T-helper 22 cell (primary cell): Measurements from ENCODE around the gene KANSL2.
"Not testable (repeated sequence)": the region's sequence is repeated elsewhere in the genome, so short reads cannot be mapped to it uniquely, and the experiment has no call there.

Experiments
- DNase-seq: peaks from one replicate; pipeline ENCODE4 v3.0.0-alpha.2; 2020; ENCODE audit warnings: low read depth

Gene KANSL2, protein sequence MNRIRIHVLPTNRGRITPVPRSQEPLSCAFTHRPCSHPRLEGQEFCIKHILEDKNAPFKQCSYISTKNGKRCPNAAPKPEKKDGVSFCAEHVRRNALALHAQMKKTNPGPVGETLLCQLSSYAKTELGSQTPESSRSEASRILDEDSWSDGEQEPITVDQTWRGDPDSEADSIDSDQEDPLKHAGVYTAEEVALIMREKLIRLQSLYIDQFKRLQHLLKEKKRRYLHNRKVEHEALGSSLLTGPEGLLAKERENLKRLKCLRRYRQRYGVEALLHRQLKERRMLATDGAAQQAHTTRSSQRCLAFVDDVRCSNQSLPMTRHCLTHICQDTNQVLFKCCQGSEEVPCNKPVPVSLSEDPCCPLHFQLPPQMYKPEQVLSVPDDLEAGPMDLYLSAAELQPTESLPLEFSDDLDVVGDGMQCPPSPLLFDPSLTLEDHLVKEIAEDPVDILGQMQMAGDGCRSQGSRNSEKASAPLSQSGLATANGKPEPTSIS

DNA sequence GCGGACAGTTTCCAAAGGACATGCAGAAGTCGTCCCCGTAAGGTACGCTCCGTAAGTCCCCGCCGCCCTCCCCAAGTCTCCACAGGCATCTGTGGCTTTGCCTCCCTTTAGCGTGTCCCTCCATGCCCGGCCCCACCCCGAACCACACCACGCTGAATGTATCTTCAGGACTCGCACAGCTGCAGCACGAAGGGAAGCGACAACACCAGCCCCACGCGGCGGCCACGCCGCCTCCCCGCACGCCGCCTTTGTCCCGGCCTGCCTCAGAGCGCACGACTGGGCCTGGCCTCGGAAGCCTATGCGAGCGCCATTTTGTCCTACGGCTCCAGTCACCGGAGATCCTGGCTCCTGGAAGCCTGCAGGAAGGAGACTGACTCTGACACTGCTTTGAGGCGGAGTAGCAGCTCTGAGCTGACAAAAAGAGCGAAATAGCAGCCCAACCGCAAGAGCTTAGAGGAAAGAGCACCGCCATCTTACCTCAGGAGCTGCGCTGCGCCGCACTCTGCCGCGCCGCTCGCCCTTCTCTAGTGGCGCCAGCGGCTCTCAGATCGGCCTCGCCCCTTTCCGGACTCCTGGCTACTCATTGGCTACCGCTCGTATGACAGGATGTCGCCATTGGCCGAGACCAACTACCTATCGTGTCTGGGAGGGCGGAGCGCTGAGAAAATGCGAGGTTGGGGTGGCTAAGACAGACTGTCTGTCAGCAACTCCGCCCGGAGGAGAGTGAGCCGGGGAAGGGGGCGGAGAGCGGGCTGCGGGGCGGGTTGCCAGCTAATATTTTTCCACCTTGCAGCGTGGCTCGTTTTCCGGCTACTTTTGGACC lies at the start of gene KANSL2:
Gene KANSL2 (minus strand): TSS at position 529 of the 823 bp plus-strand sequence. CDS start 606 bp downstream, outside the sequence.
- peak; percentile 96 for DNase-seq

DNA sequence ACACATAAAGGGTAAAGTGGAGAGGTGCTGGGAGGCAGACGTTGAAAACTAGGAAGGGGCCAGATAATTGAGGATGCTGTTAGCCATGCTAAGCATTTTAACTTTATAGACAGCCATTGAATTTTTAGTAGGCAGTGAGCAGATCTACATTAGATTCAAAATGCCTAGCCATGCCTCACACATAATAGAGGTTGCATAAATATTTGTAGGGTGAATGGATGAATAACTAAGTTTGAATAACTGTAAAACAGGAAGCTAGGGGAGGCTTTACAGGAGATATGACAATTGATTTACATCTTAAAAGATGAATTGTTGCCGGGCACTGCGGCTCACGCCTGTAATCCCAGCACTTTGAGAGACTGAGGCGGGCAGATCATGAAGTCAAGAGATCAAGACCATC lies 46.8 kb upstream of the KANSL2 start:
- DNase-seq = no peak

DNA sequence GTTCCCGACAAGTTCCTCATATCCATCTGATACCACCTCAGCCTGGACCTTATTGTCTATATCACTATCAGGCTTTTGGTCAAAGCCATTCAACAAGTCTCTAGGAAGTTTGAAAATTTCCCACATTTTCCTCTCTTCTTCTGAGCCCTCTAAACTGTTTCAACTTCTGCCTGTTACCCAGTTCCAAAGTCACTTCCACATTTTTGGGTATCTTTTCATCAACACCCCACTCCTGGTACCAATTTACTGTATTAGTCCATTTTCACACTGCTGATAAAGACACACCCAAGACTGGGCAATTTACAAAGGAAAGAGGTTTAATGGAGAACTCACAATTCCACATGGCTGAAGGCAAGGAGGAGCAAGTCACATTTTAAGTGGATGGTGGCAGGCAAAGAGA lies 38.7 kb upstream of the KANSL2 start:
- DNase-seq = not testable (repeated sequence)

DNA sequence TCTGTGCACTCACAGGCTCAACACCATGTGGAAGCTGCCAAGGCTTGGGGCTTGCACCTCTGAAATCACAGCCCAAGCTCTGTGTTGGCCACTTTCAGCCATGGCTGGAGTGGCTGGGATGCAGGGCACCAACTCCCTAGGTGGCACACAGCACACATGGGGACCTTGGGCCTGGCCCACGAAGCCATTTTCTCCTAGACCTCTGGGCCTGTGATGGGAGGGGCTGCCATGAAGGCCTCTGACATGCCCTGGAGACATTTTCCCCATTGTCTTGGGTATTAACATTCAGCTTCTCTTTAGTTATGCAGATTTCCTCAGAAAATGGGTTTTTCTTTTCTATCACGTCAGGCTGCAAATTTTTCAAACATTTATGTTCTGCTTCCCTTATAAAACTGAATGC lies 38.1 kb upstream of the KANSL2 start:
- not testable (repeated sequence) for DNase-seq

DNA sequence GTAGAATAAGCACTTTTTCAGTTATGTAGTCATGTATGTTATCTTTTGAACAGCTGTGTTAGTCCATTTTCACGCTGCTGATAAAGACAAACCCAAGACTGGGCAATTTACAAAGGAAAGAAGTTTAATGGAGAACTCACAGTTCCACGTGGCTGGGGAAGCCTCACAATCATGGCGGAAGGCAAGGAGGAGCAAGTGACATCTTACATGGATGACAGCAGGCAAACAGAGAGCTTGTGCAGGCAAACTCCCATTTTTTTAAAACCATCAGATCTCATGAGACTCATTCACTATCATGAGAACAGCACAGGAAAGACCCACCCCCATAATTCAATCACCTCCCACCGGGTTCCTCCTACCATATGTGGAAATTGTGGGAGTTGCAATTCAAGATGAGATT lies 37.0 kb upstream of the KANSL2 start:
- DNase-seq = not testable (repeated sequence)

DNA sequence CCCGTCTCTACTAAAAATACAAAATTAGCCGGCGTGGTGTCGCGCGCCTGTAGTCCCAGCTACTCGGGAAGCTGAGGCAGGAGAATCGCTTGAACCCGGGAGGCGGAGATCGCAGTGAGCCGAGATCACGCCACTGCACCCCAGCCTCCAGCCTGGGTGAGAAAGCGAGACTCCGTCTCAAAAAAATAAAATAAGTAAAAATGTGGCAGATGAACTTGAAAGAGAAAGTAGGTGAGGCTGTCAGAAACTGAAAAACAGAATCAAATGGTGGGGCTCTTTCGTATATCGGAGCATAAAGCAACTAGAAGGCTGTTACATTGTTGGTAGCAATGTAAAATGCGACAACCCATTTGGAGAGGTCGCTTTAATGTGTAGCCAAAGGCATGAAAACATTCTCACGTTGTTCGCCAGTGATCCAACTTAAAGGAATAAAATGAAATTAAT lies 35.2 kb upstream of the KANSL2 start:
- no peak for DNase-seq

DNA sequence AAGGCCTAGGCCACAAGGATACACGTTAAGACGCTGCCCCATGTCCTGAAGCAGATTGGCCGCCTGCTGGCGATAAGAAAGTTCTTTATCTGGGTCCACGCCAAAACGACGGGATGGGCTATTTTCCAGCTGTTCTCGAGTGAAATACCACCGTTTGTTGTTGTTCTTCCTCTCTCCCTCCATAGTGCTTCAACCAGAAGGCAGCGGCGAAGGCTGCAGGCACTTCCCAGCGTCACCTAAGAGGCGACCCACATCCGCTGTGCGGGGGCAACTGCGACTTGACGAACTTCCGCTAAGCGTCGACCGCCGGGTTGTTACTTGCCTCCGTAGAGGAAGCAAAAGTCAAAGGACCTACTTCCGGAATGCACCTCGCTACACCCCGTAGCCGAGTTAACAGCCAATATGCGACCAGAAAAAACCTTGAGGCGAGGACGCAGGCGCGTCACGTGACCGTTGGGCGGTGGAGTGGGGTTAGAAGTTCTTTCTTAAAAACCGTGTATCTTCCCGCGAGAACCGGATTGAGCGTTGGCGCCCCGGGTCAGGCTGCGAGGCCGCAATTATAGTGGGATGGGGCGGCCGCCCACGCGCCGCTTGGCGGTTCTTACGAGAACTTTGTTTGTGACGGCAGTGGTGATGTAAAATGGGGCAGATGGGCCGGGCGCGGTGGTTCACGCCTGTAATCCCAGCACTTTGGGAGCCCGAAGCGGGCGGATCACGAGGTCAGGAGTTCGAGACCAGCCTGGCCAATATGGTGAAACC lies 34.6 kb upstream of the KANSL2 start, which contains the start of gene CCNT1:
Gene CCNT1 (minus strand): TSS at position 215 of the 759 bp plus-strand sequence. CDS start 32 bp downstream, at position 183.
- peak; percentile 99 for DNase-seq

DNA sequence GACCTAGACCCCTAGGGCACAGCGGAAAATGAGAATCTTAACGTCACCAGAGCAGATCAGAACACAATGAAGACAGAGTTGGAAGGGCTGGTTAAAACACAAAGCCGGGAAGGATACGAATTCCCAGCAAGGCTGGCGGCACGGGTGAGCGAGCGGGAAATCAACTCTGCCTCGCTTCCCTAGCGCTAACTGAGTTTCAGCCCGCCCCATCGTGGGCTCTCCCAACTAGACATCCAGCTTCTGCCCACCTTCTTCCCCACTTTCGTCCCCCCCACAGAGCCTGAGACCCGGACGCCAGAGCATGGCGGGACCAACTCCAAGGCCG lies 34.1 kb upstream of the KANSL2 start:
- no peak for DNase-seq

DNA sequence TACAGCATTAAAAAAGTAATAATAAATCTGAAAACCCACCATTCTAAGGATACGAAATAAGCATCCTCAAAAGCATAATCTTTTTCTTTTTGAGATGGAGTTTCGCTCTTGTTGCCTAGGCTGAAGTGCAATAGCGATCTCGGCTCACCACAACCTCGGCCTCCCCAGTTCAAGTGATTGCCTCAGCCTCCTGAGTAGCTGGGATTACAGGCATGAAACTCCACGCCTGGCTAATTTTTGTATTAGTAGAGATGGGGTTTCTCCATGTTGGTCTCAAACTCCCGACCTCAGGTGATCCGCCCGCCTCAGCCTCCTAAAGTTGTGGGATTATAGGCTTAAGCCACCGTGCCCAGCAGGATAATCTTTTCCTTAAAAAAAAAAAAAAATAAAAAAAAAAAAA lies 30.2 kb upstream of the KANSL2 start:
- DNase-seq = no peak

DNA sequence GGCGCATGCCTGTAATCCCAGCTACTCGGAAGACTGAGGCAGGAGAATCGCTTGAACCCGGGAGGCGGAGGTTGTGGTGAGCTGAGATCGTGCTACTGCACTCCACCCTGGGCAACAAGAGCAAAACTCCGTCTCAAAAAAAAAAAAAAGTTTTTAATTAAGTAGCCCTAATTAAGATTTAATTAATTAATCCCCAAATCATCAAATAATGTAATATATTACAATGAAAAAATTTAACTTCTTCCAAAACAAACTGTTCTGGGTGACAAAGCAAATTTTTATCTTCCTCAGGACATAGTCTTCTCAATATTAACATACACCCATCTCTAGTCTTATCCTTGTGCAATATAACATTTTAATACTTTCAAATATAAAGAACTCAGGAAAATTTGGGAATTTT lies 16.8 kb upstream of the KANSL2 start:
- DNase-seq = not testable (repeated sequence)

DNA sequence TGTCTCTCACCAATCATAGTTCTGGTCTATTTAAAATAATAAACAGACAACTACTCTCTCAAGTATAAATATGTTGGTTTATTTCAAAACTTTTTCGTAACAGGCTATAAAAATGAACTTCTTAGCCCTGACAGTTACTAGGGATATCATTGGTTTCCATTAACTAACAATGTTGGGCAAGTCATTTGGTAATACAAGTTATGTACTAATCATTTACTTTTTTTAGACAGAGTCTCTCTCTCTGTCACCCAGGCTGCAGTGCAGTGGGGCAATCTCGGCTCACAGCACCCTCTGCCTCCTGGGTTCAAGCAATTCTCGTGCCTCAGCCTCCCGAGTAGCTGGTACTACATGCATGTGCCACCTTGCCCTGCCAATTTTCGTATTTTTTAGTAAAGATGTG lies 14.6 kb upstream of the KANSL2 start:
- DNase-seq = no peak

DNA sequence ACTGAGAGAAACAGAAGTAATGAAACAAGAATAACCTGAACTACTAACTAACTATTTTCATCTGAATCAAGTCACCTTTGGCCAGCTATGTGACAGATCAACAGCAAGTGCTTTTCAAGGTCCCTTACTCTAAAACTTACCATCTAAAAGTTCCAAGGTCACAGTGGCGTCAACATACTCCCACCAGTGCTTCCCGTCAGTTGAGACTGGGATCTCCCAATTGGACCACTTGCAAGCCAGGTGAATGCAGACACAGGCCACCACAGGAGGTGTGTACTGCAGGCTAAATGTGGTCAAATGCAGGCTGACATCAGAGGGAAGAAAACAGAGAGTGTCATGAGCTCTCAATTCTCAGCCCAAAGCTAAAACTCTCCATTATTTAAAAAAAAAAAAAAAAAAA lies 13.8 kb upstream of the KANSL2 start:
- DNase-seq = no peak

DNA sequence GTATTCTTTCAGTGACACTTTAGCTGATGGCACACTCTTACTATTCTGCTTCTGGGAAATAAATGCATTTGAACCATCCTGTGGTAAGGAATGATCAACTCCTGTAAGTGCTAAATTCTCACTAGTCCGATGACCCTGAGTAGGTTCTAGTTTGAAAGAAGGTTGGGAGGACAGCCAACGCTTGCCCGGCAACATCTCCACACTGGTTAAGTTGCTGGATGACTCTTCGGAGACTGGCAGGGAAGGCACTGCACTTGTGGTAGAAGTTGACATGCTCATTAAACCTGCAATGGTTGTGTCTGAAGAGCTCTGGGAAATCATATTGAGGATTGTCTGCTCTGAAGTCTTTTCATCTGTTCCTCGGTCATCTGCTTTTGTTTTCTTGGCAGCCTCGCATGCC lies 12.0 kb upstream of the KANSL2 start:
- DNase-seq = no peak

DNA sequence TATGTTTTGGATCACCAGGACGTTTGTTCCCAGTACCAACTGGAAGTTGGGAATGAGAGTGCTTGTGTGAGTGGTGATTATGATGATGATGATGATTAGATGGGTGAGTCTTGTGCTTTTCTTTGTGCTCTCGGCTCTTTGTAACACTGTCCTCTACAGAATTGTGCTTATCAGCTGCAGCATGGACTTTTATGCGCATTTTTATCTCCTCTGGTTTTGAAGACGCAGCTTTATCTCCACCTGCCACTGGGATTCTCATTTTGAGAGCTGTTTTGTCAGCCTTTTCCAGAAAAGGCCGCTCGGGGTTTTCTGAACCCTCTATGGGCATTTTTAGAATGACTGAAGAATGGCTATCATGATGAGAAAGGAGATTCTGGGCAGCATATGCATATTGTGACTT lies 11.5 kb upstream of the KANSL2 start:
- no peak for DNase-seq

DNA sequence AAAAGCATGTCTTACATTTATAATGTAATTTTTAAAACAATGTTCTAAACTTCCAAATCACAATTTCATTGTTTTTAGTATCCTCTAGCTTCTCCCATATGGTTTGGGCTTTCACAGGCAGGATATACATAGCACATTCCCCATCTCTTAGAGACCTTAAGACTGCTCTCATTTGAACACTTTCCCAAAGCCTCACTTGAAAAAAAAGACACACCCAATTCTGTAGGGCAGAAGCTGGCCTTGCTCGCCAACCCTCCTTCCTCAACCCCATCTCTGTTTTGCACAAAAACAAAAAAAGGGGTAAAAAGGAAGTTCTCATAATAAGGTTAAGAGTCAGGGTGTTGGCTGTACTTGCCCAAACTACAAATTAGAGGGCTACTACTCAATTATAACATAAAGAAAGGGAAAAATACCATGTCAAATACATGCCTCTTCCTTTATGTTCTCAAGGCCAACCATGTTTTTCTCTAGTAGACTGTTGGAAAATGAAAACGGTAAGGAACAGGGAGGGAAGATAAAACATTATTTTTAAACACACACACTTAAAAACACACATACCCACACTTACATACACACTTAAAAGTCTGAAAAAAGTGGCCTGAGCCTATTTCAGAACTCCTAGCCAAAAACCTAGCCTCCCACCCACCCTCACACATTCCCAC lies 9.9 kb upstream of the KANSL2 start:
- DNase-seq = no peak

DNA sequence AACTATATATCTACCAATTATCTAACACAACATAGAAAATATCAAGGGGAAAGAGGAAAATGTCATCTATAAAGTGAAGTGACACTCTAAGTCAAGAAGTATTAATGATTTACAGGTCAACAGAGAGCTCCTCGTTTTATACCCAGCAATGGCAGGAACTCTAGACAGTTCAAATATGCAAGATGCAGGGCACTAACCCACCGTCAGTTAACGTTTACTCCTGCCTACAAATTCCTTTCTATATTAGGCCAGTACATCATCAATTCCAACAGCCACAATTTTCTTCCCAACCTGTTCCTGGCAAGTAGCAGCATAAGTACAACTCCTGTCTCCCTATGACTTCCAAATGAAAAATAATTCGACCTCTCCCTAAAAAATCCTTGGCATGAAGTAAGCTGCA lies 9.0 kb upstream of the KANSL2 start:
- DNase-seq = no peak

DNA sequence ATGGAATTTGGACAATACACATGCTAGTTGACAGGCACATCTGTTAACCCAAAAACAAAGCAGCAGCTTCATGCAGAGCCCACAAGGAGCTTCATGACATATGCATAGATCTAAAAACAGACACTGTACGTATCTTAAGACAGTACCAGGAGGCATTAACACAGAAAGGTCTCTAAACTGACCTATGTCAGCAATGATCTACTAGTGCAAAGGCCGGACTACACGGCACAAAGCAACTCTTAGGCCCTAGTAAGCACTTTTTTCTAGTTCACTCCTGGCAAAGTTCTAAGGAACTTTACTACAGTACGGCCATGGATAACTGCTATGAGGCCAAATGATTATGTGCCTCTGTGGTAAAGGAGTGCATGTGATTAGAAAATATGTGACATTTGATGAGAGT lies 8.4 kb upstream of the KANSL2 start:
- DNase-seq = no peak

DNA sequence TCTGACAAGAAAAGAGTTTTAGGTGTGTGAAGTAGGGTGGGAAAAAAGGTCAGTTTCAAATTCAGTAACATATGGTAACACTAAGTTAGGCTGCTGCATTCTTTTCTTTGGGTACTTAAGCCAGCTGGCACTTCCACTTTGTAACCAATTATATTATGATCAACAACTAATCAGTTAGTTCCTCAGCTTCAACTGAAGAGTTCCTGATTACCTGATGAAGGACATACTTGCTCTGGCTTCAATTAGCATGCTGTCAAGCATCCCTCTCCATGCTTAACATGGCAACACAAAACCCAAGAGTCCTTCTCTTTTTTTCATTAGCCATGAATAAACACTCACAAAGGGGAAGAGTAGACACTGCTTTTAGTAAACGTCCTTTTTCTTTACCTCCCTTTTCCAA lies 6.8 kb upstream of the KANSL2 start:
- no peak for DNase-seq

DNA sequence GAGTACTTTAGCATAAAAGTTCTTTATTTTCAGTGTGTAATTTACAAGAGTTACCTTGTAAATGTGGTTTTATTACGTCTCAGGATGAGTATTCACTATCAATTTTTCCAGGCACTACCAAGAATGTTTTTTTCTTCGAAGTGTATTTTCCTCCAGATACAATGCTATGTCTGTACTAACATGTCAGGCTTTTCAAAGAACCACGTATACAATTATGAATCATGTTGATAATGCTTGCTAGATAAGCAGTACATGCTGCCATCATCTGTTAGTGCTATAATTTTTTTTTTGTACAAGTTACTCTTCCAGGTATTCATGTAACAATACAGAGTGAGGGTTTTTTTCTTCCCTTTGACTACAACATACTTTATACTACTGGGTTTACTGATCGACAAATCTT lies 5.6 kb upstream of the KANSL2 start:
- no peak for DNase-seq

DNA sequence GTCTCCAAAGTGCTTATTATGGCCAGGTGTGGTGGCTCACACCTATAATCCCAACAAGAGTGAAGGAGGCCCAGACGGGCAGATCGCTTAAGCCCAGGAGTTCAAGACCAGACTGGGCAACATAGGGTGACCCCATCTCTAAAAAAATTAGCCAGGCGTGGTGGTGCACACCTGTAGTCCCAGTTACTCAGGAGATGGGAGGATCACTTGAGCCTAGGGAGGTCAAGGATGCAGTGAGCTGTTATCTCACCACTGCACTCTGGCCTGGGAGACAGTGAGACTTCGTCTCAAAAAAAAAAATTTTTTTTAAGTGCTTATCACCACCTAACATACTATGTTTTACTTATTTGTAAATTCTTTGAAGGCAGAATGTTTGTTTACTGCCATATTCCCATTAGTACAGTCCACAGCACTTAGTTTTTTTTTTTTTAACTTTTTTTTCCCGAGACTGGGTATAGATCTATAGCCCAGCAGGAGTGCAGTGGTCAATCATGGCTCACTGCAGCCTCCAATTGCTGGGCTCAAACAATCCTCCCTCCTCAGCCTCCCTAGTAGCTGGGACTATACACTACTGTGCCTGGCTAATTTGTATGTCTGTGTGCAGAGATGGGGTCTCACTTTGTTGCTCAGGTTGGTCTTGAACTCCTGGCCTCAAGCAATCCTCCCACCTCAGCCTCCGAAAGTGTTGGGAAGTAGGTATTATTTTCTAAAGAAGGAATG lies 4.7 kb upstream of the KANSL2 start:
- no peak for DNase-seq

DNA sequence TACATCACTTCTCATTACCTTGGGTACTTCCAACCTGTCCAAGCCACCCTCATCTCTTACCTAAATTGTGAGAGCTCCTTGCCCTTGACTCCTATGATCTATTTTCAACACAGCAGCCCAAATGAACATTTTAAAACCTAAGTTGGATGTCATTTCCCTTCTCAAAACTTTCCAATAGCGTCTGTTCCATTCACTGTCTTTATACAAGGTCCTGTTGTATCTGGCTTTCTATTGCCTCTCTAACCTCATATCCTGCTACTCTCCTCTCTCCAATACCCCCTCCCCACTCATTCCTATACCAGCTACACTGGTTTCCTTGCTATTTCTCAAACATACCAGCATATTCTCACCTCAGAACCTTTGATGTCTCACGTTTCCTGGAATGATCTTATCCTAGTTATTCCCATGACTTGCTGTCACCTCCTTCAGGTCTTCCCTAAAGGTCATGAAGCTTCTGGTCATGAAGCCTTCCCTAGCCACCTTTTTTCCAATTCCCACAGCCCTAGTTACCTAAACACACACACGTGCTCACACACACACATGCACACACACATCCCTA lies 4.1 kb upstream of the KANSL2 start:
- no peak for DNase-seq
